NB4 (cell line): ENCODE results near the gene EDC3.

ENCODE experiments used
- DNase-seq: peaks from one replicate; pipeline ENCODE4 v3.0.0; 2010; ENCODE audit warnings: low read depth
- H3K4me3 ChIP-seq: one replicate; pipeline ENCODE4 v1.5.1; 2011; ENCODE audit warnings: mild to moderate bottlenecking, low read depth, low read length, moderate library complexity
- CTCF ChIP-seq: IDR thresholded peaks from one replicate; pipeline ENCODE4 v1.5.1; 2012; ENCODE audit warnings: low read depth, low read length
- MAX ChIP-seq: IDR thresholded peaks from 2 replicates; pipeline ENCODE4 v1.6.1; 2011; ENCODE audit warnings: low read depth, low read length
- MYC ChIP-seq: IDR thresholded peaks from 2 replicates; pipeline ENCODE4 v1.6.1; 2011; ENCODE audit warnings: low read depth, low read length
- POLR2A ChIP-seq: IDR thresholded peaks from 2 replicates; pipeline ENCODE4 v1.6.1; 2011; ENCODE audit warnings: mild to moderate bottlenecking; ENCODE audit not compliant: insufficient read length; ENCODE audit errors: extremely low read depth

Gene EDC3

GRCh38 chr15:74616366-74616939, 79.4 kb downstream of the EDC3 start:
- DNase-seq, result peak; percentile 77
- peak overlapping the region; percentile 89 for H3K4me3 ChIP-seq
- no peak for TF ChIP-seq CTCF
- no peak for TF ChIP-seq POLR2A
- no peak for TF ChIP-seq MAX
- no peak for TF ChIP-seq MYC

GRCh38 chr15:74615508-74616365, 80.1 kb downstream of the EDC3 start, which contains the start of gene CLK3:
CLK3 (plus strand) TSS chr15:74615836; CDS start chr15:74619197, 3,361 bp downstream.
- DNase-seq, result peak; percentile 98
- peak; percentile 80 for TF ChIP-seq MYC
- peak; percentile 49 for TF ChIP-seq MAX
- TF ChIP-seq CTCF, result no peak
- TF ChIP-seq POLR2A, result peak; percentile 87
- peak within 1 kb of the TSS; percentile 89 for H3K4me3 ChIP-seq

GRCh38 chr15:74614744-74615507, 80.9 kb downstream of the EDC3 start:
- TF ChIP-seq POLR2A (peak; percentile 43), MYC (peak; percentile 46; the same call in 1 of the 2 replicates), CTCF (no peak), MAX (peak; percentile 45; the same call in 1 of the 2 replicates)
- DNase-seq, result peak; percentile 83
- peak overlapping the region; percentile 74 for H3K4me3 ChIP-seq

- H3K4me3 ChIP-seq, result peak overlapping the region; percentile 54
- DNase-seq, result no peak
- TF ChIP-seq POLR2A (no peak), MAX (no peak)
Observed at GRCh38 chr15:74613953-74614743, 81.7 kb downstream of the EDC3 start.

GRCh38 chr15:74613089-74613952, 82.5 kb downstream of the EDC3 start:
- H3K4me3 ChIP-seq, result no peak overlapping the region
- no peak for DNase-seq
- TF ChIP-seq MYC (no peak), CTCF (no peak), POLR2A (no peak), MAX (no peak)
